Stimulated activated naive CD4-positive, alpha-beta T cell treated with Interleukin-2 at 50 U/mL for 16 hours (primary cell): Measurements from ENCODE around the gene ACACA.
"Not testable (repeated sequence)": the region's sequence is repeated elsewhere in the genome, so short reads cannot be mapped to it uniquely, and the experiment has no call there.

ENCODE experiments used
- DNase-seq: peaks from one replicate; lab custom pipeline; 2025; lab: John Stamatoyannopoulos, UW

The ACACA gene

GRCh38 chr17:37170881-37171425, 235.7 kb downstream of the ACACA start:
- DNase-seq: no peak

- DNase-seq: no peak
Measured at GRCh38 chr17:37168731-37169353, 237.8 kb downstream of the ACACA start.

- DNase-seq: no peak
Measured at GRCh38 chr17:37167756-37168155, 238.9 kb downstream of the ACACA start.

DNA sequence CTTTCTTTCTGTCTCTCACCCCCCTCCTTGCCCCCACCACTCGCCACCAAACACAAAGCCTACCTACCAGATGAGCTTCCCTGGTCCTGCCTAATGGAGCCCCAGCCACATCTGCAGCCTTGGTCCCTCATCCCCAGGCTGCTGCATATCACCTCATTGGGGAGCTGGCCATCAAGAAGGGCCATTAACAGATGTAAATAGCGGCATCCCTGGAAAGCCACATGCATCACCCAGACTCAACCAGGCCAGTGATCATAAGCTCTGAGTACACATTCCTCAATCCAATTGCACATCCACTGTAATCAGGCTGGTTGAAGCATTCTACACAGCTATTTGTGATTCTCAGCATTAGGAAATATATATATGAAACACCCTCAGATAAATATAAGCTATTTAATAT, 242.6 kb downstream of the ACACA start:
- DNase-seq: no peak

DNA sequence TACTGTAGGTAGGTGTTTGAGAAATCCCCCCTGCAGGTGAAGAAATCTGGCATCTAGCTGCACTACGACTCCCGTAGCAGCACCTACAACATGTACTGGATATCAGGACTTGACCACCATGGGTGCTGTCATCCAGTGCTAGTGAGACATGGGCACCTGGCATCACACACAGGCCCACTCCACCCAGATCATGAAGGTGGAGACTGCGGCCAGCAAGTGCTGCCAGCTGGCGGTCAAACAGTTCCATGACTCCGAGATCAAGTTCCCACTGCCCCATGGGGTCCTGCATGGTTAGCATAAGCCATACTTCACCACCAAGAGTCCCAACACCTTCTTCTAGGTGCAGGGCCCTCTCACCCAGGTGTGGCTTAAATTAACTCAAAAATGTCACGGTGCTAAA, 243.8 kb downstream of the ACACA start:
- DNase-seq: no peak

GRCh38 chr17:37160944-37161343, 245.7 kb downstream of the ACACA start:
- no peak for DNase-seq

DNA sequence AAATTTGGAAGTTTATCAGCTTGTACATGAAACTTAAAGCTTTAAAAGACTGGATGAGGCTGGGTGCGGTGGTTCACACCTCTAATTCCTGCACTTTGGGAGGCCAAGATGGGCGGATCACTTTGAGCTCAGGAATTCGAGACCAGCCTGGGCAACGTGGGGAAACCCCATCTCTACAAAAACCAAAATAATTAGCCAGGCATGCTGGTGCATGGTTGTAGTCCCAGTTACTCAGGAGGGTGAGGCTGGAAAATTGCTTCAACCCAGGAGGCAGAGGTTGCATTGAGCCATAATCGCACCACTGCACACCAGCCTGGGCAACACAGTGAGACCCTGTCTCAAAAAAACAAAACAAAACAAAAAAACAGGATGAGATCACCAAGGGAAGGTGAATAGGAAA, 248.3 kb downstream of the ACACA start:
- DNase-seq: no peak

DNA sequence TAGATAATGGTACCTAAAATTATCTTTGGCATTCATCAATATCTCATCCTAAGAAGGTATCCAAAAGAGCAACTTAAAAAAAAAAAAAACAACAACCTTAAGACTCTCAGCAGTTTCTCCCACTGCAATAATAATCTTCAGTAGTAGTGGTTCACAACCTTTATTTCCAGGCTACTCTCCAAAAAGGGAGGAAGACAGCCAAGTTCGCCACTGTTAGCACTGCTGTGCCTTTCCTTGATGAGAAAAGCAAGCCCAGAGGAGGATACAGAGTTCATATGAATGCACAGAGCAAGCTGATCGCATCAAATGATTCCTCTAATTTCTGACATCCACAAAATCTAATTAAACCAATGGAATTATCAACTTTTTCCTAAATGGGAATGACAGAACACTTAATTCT, 258.5 kb downstream of the ACACA start:
- DNase-seq: no peak

DNA sequence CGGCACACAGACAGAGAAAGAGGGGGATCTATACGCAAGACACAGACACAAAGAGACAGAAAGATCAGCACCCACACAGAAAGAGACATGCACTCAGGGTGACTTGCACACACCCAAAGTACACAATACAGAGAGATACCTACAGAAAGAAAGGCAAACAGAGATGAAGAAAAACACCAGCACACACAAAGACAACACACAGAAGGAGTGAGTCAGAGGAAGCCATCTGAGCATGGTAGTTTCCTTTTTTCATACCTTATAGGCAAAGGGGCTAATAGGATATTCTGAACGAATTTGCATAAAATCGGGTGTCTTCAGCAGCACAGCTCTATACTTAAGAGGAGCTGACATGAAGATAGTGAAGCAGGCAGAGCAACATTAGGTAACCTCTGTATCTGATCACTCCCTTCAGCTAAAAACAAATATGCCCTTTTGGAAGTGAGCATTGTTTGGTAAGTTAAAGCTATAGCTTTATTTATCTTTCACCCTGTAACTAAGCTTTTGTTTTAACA, 259.3 kb downstream of the ACACA start:
- no peak for DNase-seq

DNA sequence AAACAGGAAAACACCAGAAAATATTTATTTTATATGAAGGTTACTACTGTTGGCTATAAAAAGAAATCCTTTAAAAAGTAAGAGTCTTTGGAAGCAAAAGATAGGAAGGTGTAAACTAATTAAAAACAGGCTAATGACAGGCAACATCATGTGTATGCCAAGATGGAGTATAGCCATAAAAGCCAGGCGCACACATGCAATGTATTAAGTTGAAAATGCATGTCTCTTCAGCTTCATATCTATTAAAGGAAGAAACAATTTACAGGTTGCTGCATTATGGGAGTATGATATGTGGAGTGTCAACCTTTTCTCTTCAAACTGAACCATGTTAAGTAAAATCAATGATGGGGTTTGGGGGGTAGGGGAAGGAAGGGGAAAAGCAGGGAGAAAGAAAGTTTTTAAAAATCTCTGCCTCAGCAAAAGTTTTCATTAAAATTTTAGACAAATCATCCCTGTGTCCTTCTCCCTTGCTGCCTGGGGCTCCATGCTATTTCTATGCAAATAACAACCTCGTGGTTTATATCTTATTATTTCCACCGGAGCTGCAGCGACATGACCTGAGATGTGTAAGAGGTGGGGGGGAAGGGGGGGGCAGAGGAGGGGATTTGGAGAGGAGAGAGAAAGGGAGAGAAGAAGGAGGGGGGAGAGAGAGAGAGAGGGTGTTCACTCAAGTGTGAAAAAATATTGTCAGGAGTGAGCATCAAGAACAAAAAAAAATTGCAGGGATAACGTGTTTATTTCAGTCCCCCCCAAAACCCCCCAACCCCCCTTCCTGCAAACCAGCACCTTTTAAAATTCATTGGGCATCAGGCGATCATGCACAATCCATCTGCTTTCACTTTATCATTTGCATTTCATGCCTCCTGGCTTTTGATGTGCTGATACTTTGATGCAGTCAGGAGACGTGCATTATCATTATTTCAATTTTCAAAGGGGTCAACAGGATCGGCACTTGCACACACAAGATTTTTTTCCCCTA, 260.3 kb downstream of the ACACA start:
- no peak for DNase-seq

- no peak for DNase-seq
Measured at GRCh38 chr17:37144075-37144701, 262.4 kb downstream of the ACACA start.

- DNase-seq: not testable (repeated sequence)
Measured at GRCh38 chr17:37143558-37143957, 263.1 kb downstream of the ACACA start.

DNA sequence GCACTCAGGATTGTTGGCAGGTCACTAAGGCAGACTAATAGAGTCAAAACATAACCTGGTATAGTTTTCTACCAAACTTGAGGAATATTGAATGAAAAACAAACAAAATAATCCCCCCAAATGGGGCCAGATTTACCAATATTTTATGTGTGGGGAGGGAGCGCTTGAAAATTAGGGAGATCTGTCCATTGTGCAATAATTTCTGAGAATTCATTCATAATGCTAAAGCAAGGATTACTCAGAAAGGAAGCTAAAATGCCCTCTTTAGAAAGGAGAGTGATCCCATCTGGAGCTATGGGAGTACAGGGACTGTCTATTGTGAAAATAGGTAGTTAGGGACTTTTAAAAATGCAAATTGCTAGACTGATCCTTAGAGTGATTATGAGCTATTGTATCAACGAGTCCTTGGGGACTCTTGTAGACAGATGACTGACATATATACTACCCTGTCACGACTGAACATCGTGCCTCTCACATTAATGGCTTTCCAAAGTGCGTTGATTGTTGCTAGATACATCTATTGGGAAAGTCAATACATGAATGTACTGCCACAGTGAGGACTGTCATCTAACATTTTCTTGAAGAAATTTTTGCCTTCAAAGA, 264.2 kb downstream of the ACACA start:
- no peak for DNase-seq

- DNase-seq: no peak
Measured at GRCh38 chr17:37138571-37139120, 268.0 kb downstream of the ACACA start.

- DNase-seq: no peak
Measured at GRCh38 chr17:37137906-37138514, 268.6 kb downstream of the ACACA start.

DNA sequence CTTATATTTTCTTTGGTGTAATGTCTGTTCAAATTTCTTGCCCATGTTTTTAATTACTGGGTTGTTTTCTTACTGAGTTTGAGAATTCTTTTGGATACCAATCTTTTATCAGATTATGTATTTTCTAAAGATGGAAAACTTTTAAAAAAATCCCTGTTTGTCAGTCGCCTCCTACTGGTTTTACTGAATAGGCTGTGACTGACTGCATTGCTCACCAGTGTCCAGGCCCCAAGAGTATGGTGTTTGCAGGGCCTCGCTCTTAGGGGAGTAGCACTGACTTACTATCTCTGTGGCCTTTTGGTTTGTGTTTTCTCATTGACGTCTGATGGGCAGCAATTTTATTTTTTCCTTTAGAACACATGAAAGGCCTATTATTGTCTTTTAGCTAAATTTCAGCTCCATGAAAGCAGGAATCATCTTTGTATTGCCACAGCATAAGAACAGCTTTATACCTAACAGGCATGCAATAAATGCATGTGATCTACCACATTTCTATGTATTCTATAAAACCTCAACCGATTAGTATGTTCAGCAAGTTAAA, 269.5 kb downstream of the ACACA start:
- no peak for DNase-seq

DNA sequence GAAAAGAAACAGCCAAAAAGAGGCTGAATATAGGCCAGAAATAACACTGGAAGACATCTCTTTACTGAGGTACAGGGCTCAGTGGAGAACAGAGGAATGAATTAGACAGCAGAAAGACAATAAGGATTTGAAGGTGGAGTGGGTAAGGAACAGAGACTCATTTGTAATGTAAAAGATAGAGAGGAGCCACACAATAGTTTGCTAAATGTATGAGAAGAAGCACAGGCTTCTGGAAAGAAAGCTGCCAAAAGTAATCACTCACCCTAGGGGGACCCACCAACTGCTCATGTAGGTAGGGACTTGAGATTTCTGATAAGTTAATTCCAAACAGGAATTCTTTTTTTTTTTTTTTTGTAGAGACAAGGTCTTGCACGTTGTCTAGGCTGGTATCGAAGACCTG, 271.1 kb downstream of the ACACA start:
- DNase-seq: no peak

DNA sequence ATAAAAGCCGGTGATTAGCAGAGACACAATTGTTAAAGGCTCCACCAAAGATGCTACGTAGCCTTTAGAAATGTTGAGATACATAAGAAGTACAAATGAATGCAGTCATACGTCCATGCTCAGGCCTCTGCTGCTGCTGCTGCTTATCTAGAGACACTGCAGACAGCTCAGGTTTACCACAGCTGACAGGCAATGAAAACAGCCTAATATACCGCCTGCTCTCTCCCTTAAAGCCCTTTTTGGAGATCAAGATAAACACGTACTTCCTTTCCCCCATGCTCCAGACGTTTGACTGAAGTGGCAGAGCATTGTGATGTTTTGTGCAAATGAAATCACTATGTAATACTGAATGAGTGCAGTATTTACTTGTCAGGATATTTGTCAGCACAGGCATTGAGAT, 272.6 kb downstream of the ACACA start:
- DNase-seq: no peak

DNA sequence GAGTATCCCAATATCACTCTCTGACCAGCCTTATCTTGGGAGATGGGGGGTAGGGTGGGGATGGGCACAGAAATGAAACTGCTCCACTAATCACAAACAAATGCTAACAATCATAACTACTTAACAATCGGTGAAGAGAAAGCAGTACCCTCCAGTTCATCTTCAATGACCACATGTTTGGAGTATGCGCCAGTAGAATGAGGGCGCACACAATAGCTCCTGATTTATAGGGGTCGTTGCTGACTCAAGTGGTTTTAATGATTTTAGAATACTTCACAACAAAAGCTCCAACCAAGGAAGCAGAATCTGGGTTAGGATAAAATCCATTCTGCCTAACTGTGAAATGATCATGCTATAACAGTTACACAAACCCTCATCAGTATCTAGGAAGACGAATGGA, 273.5 kb downstream of the ACACA start:
- no peak for DNase-seq

DNA sequence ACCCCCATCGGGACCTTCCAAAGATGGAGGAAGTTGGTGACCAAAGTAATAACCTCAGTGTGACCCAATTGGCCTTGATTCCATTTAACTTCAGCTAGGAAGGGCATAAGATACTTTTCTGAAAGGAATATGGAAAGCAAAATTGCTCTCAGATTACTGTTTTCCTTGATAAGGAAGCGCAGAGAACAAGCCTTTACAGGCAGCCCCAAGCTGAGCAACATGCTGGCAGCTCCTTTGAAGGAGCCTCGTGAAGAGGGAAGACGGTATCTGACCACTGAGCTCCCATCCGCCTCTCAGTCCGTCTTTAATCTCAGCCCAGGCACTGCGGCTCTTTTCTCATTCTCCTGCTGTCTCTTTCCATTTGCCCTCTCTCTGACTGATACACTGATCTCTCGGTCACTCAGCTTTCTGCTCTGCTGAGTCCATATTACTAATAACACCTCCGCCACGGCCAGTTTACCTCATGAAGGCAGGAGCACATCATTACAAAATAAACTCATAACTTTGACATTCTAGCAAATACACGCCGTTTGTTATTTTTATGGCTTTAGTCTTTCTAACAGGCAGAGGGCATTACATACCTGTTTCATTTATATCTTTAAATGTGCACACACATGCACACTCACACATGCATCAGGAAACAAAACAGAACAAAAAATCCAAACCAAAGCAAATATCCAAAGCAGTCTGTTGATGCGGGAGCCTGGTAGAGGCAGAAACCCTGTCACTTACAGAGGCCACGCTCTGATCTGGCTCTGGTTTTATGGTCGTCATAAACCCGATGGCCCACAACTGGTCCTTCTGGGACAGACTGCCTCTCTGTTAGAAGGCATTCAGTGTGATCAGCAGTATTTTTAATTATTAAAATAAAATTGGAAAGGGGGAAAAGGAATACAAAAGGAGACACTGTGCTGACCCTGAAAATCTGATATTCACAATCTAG, 274.7 kb downstream of the ACACA start:
- DNase-seq: no peak
